GM19467 (cell line): ENCODE measurements around the gene ASCC2.
"Not testable (repeated sequence)": the region's sequence is repeated elsewhere in the genome, so short reads cannot be mapped to it uniquely, and the experiment has no call there.

Experiments used
- ATAC-seq: cut with Tn5 transposase; IDR thresholded peaks from one replicate; pipeline ENCODE4 v1.9.1; 2021; ENCODE audit warnings: mild to moderate bottlenecking, moderate library complexity; ENCODE audit not compliant: unreplicated experiment

The ASCC2 gene

DNA sequence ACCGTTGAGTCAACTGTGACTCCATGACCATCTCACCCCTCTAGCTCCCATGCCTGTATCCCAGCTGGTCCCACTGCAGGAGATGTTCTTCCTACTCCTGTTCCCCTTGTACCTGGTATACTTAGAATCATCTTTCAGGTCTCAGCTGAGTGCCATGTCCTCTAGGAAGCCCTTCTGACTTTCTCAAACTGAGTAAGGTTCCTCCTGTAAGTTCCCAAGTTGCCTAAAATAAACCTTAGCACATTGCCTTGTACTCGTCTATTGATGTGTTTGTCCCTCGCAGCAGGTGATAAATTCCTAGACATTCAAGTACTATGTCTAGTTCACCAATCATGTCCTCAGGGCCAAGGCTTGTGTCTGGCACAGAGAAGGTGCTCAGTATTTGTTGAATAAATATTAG is 18.4 kb upstream of the ASCC2 start:
- no peak for ATAC-seq

DNA sequence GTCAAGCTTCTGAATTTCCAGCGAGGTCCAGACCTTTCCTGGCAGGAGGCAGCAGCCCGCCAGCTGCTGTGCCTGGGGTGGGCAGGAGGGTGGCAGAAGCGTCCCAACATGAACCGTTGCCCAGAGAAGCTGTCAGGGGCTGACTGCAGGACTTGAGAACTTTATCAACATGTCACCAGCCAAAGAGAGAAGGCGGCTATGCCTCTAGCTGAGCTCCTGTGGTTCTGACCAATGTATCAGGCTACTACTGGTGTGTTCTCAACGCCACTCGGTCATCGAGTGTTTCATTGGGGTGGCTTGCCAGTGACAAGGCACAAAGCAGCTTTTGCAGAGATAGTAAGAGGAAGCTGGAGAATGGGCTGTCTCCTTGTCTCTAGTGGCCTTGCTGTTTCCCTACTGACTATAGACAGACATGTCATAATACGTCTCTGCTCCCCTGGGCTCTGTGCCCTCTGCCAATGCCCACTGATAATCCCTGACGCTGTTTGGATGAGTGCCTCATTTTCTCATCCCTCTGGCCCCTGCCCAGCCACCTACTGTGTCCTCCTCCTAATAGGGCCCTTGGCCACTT is 17.6 kb upstream of the ASCC2 start:
- ATAC-seq: no peak

DNA sequence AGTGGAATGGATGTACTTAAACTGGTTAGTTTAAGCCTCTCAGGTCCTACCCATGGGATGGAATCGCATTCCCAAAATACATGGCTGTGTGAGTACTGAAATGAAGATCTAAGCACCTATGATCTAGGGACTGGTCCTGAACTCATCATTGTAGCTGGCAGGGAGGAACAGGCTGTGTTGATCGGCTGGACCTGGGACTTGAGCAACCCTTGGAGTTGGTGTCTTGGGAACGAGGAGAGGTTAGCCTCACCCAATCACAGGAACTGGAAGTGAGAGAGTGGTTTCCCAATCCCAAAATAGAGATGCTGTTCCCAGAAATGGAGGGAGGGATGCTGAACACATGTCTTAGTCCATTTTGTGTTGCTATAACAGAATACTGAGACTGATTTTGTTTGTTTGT is 16.4 kb upstream of the ASCC2 start:
- ATAC-seq: no peak

DNA sequence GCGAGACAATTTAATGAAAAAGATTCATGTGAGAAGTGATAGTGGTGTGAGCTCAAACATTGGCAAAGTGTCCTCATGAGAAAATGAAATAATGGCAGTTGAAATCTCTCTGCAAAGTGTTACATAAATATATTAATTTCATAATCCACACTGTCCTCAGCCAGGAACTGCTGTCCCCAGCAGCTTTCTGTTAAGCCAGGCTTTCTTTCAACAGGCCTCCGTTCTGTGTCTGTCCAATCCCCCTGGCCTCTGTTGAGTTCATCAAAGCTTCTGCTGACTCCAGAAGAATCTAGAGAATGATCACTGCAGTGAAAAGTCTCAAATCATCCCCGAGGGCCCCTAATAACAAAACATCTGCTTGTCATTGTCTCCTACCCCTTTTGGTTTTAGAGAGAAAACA is 10.0 kb upstream of the ASCC2 start:
- ATAC-seq: no peak

DNA sequence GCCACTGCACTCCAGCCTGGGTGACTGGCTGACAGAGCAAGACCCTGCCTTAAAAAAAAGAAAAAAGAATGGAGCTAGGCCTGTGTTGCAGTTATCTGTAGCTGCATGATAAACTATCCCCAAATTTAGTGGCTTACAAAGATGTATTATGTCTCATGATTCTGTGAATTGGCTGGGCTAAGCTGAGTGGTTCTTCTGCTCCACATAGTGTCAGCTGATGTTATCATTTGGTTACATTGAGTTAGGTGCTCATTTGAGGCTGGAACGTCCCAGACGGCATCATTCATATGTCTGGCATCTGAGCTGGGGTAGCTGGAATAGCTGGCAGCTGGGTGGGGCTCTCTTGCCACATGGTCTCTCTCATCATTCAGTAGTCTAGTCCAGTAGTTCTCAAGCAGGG is 8.2 kb upstream of the ASCC2 start:
- ATAC-seq: no peak

DNA sequence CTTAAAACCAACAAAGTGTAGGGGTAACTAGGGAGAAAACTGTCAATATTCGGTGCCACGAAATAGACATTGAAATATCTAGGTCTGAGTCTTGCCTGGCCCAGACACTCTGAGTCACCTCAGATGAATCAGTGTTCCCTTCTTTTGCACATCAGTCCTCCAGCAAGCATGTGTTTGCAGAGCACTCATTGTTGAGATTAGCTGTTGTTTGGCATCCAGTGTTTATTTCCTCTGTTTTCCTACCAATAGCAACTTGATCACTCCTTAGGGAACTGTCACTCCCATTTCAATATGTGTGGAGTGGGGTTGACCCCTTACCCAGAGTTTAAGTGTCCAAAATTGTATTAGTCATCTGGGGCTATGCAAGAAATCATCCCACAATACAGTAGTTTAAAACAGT is 4.7 kb upstream of the ASCC2 start:
- no peak for ATAC-seq

DNA sequence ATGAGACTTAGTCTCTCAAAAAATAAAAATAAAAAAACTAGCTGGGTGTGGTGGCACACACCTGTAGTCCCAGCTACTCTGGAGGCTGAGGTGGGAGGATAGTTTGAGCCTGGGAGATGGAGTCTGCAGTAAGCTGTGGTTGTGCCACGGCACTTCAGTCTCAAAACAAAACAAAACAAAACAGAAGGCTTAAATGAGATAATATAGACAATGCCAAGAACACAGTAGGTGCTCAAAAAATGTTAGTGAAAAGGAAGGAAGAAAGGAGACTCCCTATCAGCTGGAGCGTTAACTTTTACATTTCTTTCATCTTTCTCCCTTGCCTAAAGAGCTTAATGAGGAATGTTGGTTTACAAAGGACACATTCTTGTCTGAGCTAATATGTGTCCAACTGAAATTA is 4.1 kb upstream of the ASCC2 start:
- ATAC-seq: no peak

DNA sequence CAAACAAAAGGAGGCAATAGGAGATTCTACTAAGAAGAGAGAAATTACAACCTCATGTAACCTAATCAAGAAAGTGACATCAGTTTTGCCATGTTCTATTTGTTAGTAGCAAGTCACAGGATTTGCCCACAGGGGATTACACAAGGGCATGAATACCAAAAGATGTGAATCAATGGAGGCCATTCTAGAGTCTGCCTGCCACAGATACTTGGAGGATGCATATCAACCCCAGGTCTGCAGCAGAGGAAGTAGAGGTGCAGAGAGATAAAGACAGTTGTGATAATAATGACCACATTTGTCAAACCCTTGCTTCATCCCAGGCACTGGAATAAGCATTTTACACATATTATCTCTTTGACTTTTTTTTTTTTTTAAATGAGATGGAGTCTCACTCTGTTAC is 2.4 kb upstream of the ASCC2 start:
- ATAC-seq: no peak

DNA sequence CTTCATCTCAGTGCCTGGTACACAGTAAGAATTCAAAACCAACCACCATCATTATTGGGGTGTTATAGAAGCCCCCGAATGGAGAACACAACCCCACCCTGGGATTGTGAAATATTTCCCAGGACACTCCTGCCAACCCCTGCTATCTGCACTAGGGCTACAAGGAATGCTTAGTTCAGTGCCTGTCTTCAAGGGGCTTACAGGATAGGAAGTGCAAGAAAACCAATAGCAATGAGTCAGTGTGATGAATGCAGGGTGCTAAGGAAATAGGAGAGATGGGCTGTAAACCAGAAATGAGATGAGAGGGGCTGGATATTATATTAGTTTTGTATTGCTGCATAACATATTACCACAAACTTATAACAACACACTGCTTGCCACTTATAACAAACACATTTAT is 965 bp upstream of the ASCC2 start:
- ATAC-seq: no peak

DNA sequence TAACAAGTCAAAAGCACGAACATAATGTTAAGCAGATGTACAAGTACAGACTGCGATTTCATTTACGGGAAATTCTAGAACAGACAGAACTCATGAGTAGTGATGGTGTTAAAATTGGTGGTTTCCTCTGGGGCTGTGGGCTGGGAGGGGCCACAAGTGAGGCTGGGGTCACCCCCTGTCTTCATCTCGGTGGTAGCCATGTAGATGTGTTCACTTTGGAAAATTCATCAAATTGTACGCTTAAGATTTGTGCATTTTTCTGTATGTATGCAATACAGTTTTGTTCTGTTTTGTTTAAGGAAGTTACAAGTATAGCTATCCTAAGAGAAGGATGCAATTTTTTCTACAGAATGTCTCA is 504 bp upstream of the ASCC2 start:
- ATAC-seq: no peak

DNA sequence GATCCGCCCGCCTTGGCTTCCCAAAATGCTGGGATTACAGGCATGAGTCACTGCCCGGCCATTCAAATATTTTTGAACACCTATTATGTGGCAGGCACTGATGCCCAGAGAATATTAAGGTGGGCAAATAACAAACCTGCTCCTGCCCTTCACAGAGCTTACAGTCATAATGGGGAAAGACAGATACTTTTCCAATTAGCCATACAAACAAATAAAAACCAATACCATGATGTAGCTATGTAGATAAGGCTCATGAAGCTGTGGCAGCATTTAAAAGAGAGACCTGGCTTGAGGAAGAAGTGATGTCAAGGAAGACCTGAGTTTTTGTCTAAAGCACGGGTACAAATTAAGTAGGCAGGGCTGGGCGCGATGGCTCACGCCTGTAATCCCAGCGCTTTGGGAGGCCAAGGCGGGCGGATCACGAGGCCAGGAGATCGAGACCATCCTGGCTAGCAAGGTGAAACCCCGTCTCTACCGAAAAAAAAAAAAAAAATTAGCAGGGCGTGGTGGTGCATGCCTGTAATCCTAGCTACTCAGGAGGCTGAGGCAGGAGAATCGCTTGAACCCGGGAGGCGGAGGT is 1.2 kb downstream of the ASCC2 start:
- ATAC-seq: not testable (repeated sequence)

DNA sequence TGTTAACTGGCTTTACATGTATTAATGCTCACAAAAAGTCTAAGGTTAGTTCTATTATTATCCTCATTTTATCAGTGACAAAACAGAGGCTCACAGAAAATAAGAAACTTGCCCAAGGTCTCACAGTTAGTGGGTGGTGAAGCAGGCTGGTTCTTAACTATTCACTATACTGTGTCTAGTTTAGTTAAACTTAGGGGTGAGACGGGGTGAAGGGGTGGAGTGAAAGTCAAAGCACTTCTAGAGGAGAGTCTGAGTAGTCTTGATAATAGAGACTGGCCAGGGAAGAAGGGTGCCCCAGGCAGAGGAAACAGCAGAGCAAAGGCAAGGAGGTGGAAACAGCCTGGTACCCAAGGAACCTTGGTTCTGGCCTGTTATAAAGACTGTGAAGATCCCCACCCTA is 4.0 kb downstream of the ASCC2 start:
- no peak for ATAC-seq

DNA sequence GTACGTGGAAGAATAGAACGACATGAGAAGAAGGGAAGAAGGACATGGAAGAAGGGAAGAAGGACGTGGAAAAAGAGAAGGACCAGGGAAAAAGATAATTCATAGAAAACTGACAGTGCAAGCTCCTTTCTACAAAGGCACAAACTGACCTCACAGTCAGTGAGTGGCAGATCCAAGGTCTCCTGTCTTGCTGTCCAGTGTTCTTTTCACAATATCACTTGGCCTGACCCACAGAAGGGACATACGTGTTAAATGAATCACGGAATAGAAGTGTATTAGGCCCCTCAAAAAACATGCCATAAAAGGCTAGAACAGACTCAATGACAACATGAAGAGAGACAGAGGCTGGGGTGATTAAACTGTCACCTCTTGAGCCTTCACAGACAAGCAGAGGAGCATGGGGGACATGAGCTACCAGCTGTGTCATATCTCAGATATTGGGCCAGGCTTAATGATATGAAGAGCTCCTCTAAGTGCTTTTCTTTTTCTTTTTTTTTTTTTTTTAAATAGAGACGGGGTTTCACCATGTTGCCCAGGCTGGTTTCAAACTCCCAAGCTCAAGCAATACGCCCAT is 4.6 kb downstream of the ASCC2 start:
- no peak for ATAC-seq

DNA sequence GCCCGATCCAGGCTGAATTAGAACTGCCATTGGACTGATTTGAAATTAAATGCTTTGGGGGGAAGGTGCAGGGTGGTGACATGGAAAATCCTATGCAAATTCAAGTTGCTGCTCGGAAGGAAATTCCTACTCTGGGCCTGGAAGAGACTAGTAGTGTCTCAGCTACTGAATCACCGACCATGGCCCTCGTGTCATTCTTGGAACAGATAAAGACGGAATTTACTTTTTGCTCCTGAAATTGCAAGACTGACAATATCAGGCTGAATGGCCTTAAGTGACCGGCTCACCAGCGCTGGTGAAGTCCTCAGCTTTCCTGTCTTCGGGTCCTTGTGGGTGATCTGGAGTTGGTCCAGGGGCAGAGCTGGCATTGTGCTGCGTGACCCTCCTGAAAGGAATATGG is 6.1 kb downstream of the ASCC2 start:
- ATAC-seq: no peak

DNA sequence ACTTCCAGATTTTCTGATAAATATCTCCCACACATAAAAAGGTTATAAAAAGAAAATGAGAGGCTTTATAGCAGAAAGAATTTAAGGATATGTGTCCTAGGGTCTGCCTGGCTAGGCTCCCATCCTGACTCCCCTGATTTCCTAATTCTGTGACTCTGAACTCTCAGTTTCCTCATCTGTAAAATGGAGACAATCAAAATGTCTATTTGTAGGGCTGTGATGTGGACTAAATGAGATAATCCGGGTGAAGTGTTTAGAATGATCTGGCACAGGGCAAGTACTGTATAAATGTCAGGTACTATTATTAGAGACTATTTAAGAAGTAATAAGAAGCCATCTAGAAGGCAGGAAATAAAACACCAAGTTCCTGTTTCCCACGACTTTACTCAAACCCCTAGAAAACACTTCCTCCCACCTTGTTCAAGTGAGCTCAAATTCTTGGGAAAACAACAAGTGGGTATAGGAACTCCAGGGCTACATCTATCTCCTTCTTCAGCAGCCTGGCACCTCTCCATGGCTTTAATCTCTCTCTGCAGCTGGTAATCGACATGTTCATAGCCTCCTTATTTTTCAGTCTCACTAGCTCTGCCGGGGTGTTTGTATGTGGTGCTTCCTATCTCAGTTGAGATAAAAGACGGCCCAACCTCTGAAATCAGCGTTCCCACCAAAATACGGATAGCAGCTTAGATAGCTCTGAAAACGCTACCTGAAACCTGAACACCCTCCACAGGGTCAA is 6.7 kb downstream of the ASCC2 start:
- ATAC-seq: no peak

DNA sequence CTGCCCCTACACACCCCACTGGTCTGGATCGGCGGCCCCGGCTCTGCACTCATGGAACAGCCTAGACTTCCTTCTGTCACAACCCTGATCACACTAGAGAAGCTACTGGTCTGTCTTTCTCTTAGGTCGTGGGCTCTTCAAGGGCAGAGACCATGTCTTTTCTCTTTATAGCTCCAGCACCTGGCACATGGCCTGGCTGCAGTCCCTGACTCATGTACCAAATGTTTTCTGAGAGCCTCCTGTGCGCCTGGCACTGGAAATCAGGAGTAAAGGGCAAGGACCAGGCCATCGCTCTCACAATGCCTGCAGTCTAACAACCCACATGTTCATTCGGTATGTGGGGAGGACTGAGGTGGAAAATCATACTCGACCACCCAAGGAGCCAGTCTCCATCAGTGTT is 7.5 kb downstream of the ASCC2 start:
- ATAC-seq: no peak

DNA sequence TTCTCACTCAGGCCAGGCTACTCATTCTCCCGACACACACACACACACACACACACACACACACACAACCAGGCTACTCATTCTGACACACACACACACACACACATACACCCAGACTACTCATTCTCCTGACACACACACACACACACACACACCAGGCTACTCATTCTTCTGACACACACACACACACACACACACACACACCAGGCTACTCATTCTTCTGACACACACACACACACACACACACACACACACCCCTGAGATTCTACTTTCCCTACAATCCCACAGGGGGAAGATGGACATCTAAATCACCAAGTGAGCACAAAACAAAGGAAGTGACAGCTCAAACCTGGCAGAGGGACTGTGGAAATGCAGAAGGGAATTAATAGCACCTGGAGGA is 10.3 kb downstream of the ASCC2 start:
- not testable (repeated sequence) for ATAC-seq

DNA sequence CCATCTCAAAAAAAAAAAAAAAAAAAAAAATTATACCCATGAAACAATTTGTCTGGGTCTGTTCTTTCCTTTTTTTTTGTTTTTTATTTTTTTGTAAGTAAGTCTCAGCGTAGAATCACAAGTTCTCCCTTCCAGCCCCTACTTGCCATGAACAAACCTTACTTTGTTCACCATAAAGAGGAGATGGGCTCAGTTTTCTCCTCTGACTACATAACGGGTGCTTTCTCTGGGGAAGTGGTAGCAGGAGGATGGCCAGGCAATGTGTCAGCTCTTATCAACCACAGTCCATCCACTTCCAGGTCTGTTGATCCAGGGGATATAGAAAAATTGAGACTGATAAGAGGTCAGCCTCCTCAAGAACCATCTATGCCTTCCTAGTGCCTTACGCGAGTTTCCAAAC is 11.0 kb downstream of the ASCC2 start:
- ATAC-seq: no peak

DNA sequence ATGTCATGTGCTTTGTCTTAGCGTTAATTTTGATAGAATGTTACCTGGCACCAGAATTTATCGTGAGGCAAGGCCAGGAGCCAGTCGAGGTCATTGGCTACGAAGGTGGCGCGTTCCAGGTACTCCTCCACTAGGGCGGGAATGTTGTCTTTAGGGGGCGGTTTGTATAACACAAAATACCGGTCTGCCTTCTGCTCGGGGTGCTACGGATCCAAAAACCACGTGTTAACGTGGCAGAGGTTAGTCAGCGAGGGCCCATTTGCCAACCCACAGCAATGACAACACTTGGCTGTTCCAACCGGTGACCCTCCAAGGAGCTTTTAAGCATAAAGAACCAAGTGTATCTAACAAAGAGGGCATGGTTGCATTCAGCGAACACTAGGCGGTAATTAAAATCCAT is 12.5 kb downstream of the ASCC2 start:
- no peak for ATAC-seq

DNA sequence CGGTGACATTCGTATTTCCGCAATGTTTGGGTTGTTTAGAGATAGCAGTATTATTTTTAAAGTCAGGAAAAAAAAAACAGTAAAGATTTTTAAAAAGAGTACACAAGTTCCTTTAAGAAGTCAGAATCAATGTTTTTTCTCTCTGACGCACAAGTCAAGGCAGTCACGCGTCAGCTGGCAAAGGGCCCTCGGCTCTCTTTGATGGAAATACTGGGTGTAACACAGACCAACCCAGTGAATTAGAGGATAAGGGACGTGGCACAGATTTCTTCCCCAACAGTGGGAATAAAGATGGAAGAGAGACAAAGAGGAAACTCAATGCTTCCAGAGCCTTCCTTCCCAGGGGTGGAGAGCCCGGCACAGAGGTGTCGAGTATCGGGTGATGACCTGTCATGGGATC is 13.4 kb downstream of the ASCC2 start:
- no peak for ATAC-seq

DNA sequence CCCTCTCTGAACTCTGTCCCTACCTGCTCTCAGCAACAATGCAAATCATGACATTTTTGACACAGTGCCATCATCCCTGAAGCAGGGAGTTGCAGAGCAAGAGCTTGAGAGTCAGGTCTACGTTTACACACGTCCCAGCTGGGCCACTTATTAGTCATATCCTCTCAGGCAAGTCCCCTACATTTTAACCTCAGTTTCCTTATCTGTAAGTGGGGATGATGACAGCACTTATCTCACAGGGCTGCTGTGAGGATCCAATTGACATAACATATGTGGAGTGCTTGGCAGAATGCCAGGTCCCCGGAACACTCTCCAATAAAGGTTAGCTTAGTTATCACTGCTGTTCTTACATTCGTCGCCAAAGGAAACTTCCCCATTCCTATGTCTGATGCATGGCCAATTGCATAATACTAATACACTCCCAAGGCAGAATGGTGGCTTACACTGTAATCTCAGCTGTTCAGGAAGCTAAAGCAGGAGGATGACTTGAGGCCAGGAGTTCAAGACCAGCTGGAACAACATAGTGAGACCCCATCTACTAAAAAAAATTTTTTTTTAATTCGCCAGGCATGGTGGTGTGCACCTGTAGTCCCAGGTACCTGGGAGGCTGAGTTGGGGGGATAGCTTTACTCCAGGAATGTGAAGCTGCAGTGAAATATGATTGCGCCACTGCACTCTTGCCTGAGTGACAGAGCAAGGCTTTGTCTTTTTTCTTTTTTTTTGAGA is 16.6 kb downstream of the ASCC2 start:
- ATAC-seq: no peak

DNA sequence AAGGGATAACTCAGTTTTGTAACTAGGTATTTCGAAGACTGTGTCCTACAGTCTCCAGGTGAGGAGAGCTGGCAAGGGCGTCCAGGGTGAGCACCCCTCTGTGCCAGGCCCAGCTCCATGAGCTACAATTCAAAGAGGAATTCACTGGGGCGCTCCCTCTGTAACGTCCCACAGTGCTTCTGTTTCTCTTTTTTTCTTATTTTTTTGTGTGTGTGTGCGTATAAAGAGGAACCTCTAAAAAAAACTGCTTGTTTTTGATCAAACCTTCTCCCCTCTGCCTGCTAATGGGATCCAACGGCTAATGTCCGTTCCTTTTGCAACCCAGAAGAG is 17.1 kb downstream of the ASCC2 start:
- ATAC-seq: no peak
